Stomach (tissue), 4 donors: ENCODE data around the gene UBE2R2.

Source experiments
- CTCF ChIP-seq, 7 experiments: fragments of 450-650 bp in 4 of 7; fragments of 200-600 bp in 3 of 7; sonication (generic) in 3 of 7; IDR thresholded peaks; one replicate each; pipeline ENCODE4 v1.5.1; 2016 to 2019; ENCODE audit warnings: antibody characterized with exemption in 7 of 7, control low read depth in 2 of 7, mild to moderate bottlenecking in 1 of 7
- EP300 ChIP-seq: sonication (generic); formaldehyde crosslinking; IDR thresholded peaks from one replicate; pipeline ENCODE4 v1.6.1; 2017; ENCODE audit warnings: antibody characterized with exemption
- POLR2AphosphoS5 ChIP-seq, 3 donors: sonication (generic); formaldehyde crosslinking; IDR thresholded peaks; one replicate each; pipeline ENCODE4 v1.6.1; 2016; ENCODE audit warnings: antibody characterized with exemption in 3 of 3

DNA sequence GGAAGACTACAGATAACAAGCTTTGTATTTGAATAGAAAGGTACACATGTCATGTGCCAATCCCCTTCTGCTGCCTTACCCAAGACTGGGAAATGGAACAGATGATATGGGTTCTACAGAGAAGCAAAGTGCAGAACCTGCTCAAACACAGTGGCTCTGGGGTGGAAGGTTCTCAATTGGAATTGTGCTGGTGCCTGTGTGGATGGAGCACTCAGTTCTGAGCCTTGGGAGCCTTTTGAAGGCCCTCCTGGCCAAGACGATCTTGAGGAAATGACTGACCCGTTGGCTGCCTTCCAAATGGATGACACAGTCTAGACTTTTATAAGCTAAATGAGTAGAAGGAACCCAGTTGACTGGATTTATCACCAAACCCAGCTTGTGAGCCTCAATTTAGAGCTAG, 25.8 kb upstream of the UBE2R2 start:
- TF ChIP-seq EP300 (no peak), CTCF (IDR thresholded peaks at IDR 0.05) (no peak), POLR2AphosphoS5 (IDR thresholded peaks at IDR 0.05) (no peak)
